GM18909 (cell line): ENCODE data around the gene FN3K.

Experiments
- ATAC-seq: cut with Tn5 transposase; IDR thresholded peaks from one replicate; pipeline ENCODE4 v1.9.1; 2021; ENCODE audit warnings: mild to moderate bottlenecking; ENCODE audit not compliant: unreplicated experiment, poor library complexity

Gene FN3K

GRCh38 chr17:82703036-82703745, 32.2 kb upstream of the FN3K start:
- ATAC-seq, result no peak

- ATAC-seq, result no peak
These were observed 31.2 kb upstream of the FN3K start for GRCh38 chr17:82703935-82704865.

- ATAC-seq, result no peak
These were observed 30.5 kb upstream of the FN3K start for GRCh38 chr17:82704886-82705285.

- no peak for ATAC-seq
These were observed 29.7 kb upstream of the FN3K start for GRCh38 chr17:82705756-82706155.

GRCh38 chr17:82709024-82709675, 26.3 kb upstream of the FN3K start:
- ATAC-seq, result no peak

GRCh38 chr17:82709676-82710498, 25.5 kb upstream of the FN3K start:
- ATAC-seq, result no peak

GRCh38 chr17:82710499-82711232, 24.7 kb upstream of the FN3K start:
- no peak for ATAC-seq

GRCh38 chr17:82713071-82713723, 22.2 kb upstream of the FN3K start:
- ATAC-seq, result no peak

GRCh38 chr17:82716203-82717010, 19.0 kb upstream of the FN3K start, which contains the start of gene FN3KRP:
Gene FN3KRP (plus strand): TSS chr17:82716706. CDS start chr17:82716756, 50 bp downstream.
- peak; percentile 59 for ATAC-seq

GRCh38 chr17:82718986-82719685, 16.3 kb upstream of the FN3K start:
- no peak for ATAC-seq

GRCh38 chr17:82720204-82720603, 15.2 kb upstream of the FN3K start:
- ATAC-seq, result no peak

- ATAC-seq, result no peak
These were observed 12.9 kb upstream of the FN3K start for GRCh38 chr17:82722341-82723013.

GRCh38 chr17:82723169-82723807, 12.1 kb upstream of the FN3K start:
- no peak for ATAC-seq

GRCh38 chr17:82726427-82726826, 9.0 kb upstream of the FN3K start:
- ATAC-seq, result no peak

GRCh38 chr17:82729479-82730260, 5.7 kb upstream of the FN3K start:
- no peak for ATAC-seq
